ENCODE data around the gene SGIP1. TPM values are rescaled to one million over a fixed set of nuclear protein-coding genes. Genes with fewer than 3 reads are reported as not detected.

SGIP1 gene
- total RNA-seq, 1 donor from 2014 or later: 4.2 TPM

- Histone ChIP-seq H3K9me3 (ENCODE audit: low read depth) (no peaks in the 10 kb centered on the region), H3K27me3 (no peaks in the 10 kb centered on the region), H3K27ac (no peak overlapping the region), H3K4me2 (no peak overlapping the region), H3K9ac (no peak overlapping the region), H3K79me2 (ENCODE audit: low read depth) (no peaks in the 10 kb centered on the region), H3K4me1 (no peaks in the 10 kb centered on the region), H3F3A (ENCODE audit: low read depth) (no peaks in the 10 kb centered on the region), H3K4me3 (no peak overlapping the region), H3K36me3 (no peaks in the 10 kb centered on the region), H4K20me1 (ENCODE audit: low read depth) (no peaks in the 10 kb centered on the region), H2AFZ (replicated peaks) (no peak overlapping the region)
- no peak overlapping the region for H3K27ac Mint-ChIP-seq
- no peak overlapping the region for H3K4me3 Mint-ChIP-seq
- H3K4me1 Mint-ChIP-seq: no peaks in the 10 kb centered on the region
- TF ChIP-seq EZH2phosphoT487 (IDR thresholded peaks at IDR 0.05) (no peak), CTCF (IDR thresholded peaks at IDR 0.05) (no peak), EZH2 (IDR thresholded peaks at IDR 0.05) (no peak)
- DNase-seq (ENCODE audit: low spot score): no peak
- H3K9me3 Mint-ChIP-seq: no peaks in the 10 kb centered on the region
- H3K27me3 Mint-ChIP-seq (ENCODE audit: insufficient read depth, low read depth): no peaks in the 10 kb centered on the region
- no peaks in the 10 kb centered on the region for H3K36me3 Mint-ChIP-seq
These were observed 33.7 kb upstream of the SGIP1 start for GRCh38 chr1:66500301-66500700.

- no peak overlapping the region for H3K27ac Mint-ChIP-seq
- no peaks in the 10 kb centered on the region for H3K27me3 Mint-ChIP-seq (ENCODE audit: insufficient read depth, low read depth)
These were observed 31.9 kb upstream of the SGIP1 start for GRCh38 chr1:66502086-66502485.

GRCh38 chr1:66503841-66504470 lies 30.0 kb upstream of the SGIP1 start:
- Histone ChIP-seq H3K27ac (no peak overlapping the region), H3K36me3 (no peaks in the 10 kb centered on the region), H3K4me2 (no peak overlapping the region), H4K20me1 (ENCODE audit: low read depth) (no peaks in the 10 kb centered on the region), H3K9ac (no peak overlapping the region), H2AFZ (replicated peaks) (no peak overlapping the region), H3K9me3 (ENCODE audit: low read depth) (no peaks in the 10 kb centered on the region), H3K4me3 (no peak overlapping the region), H3F3A (ENCODE audit: low read depth) (no peaks in the 10 kb centered on the region), H3K79me2 (ENCODE audit: low read depth) (no peaks in the 10 kb centered on the region), H3K4me1 (no peaks in the 10 kb centered on the region), H3K27me3 (no peaks in the 10 kb centered on the region)
- no peaks in the 10 kb centered on the region for H3K4me1 Mint-ChIP-seq
- H3K36me3 Mint-ChIP-seq: no peaks in the 10 kb centered on the region
- TF ChIP-seq EZH2 (IDR thresholded peaks at IDR 0.05): no peak
- TF ChIP-seq CTCF (IDR thresholded peaks at IDR 0.05): peak; percentile 82
- no peak for TF ChIP-seq EZH2phosphoT487 (IDR thresholded peaks at IDR 0.05)
- H3K27ac Mint-ChIP-seq: no peak overlapping the region
- DNase-seq (ENCODE audit: low spot score): peak; percentile 74
- H3K27me3 Mint-ChIP-seq (ENCODE audit: insufficient read depth, low read depth): no peaks in the 10 kb centered on the region
- no peak overlapping the region for H3K4me3 Mint-ChIP-seq
- no peaks in the 10 kb centered on the region for H3K9me3 Mint-ChIP-seq

More at GRCh38 chr1:66502086-66502485, 31.9 kb upstream of the SGIP1 start:
- H2AFZ ChIP-seq (replicated peaks): no peak overlapping the region
- no peak overlapping the region for H3K4me2 ChIP-seq
- H3K27me3 ChIP-seq: no peaks in the 10 kb centered on the region
- no peaks in the 10 kb centered on the region for H3K36me3 ChIP-seq
- no peak overlapping the region for H3K4me3 ChIP-seq
- no peak overlapping the region for H3K4me3 Mint-ChIP-seq
- H3K79me2 ChIP-seq (ENCODE audit: low read depth): no peaks in the 10 kb centered on the region
- no peaks in the 10 kb centered on the region for H3K4me1 ChIP-seq
- H3K27ac ChIP-seq: no peak overlapping the region
- H3F3A ChIP-seq (ENCODE audit: low read depth): no peaks in the 10 kb centered on the region
- no peaks in the 10 kb centered on the region for H3K36me3 Mint-ChIP-seq
- no peaks in the 10 kb centered on the region for H3K9me3 Mint-ChIP-seq
- no peaks in the 10 kb centered on the region for H3K9me3 ChIP-seq (ENCODE audit: low read depth)
- no peak for DNase-seq (ENCODE audit: low spot score)
- no peak overlapping the region for H3K9ac ChIP-seq
- no peak for TF ChIP-seq EZH2phosphoT487 (IDR thresholded peaks at IDR 0.05)
- TF ChIP-seq EZH2 (IDR thresholded peaks at IDR 0.05): no peak
- TF ChIP-seq CTCF (IDR thresholded peaks at IDR 0.05): no peak
- H4K20me1 ChIP-seq (ENCODE audit: low read depth): no peaks in the 10 kb centered on the region
- H3K4me1 Mint-ChIP-seq: no peaks in the 10 kb centered on the region

Data from neural progenitor cell (in vitro differentiated cells).